Stimulated activated CD8-positive, alpha-beta memory T cell treated with anti-CD3 and anti-CD28 coated beads, Interleukin-4, amount 100 ng/mL, for 1 hour (primary cell): Measurements from ENCODE around the gene SPSB3.

Experiments
- DNase-seq, 2 donors: peaks; one replicate each; pipeline ENCODE4 v3.0.0-alpha.2; 2020; ENCODE audit warnings: low read depth in 2 of 2, low spot score in 1 of 2

The SPSB3 gene

DNA sequence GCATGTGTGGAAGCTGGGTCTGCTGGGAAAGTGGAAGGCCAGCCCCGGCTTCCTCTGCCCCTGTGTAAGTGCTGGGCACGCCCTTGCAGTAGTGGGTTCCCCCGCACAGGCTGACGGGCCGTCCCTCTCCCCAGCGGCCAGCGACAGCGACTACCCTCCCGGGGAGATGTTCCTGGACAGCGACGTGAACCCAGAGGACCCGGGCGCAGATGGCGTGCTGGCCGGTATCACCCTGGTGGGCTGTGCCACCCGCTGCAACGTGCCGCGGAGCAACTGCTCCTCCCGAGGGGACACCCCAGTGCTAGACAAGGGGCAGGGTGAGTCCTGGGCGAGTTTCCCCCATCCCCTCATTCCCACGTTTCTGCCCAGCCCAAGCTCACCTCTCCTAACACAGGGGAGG, 16.5 kb downstream of the SPSB3 start:
- no peak for DNase-seq

GRCh38 chr16:1764971-1765370, 17.4 kb downstream of the SPSB3 start:
- DNase-seq: no peak

- DNase-seq: no peak
Measured at GRCh38 chr16:1763521-1764511, 18.6 kb downstream of the SPSB3 start.

- DNase-seq: no peak
Measured at GRCh38 chr16:1762879-1763520, 19.4 kb downstream of the SPSB3 start.

GRCh38 chr16:1762196-1762878, 20.0 kb downstream of the SPSB3 start:
- no peak for DNase-seq

DNA sequence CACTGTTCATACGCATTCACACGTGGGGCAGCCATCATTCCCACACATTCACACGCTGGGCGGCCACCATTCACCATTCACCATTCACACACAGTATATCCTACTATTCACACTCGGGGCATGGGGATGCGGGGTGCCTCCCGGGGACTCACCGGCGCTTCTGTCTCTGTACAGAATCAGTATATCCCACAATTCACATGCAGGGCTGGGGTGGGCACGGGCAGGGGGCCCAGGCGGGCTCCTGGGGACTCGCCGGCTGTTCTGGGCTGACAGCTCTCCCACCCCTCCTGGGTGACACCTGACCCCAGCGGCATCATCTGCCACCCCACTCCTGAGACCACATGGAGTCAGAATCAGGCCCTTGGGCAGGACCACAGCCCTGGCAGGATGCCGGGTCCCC, 20.6 kb downstream of the SPSB3 start:
- DNase-seq: no peak

GRCh38 chr16:1760911-1761310, 21.5 kb downstream of the SPSB3 start:
- DNase-seq: no peak

- no peak for DNase-seq
Measured at GRCh38 chr16:1759511-1759910, 22.9 kb downstream of the SPSB3 start.

DNA sequence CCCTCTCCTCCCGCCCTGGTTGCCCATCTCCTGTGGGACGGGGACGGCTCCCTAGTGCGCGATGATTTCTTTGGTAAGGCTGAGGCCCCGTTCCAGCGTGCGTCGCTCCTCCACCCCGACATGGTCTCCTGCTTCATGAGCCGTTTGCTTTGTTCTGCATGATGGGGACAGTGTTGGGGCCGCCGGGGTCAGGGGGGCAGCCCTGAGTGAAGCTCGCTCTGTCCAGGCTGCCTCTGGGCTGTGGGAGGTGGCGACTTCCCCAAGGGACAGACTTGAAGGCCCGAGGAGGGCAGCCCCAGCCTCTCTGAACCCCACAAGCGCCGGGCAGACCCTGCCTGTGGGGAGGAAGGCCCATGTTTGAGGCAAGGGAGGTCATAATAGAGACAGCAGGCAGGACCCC, 23.4 kb downstream of the SPSB3 start:
- no peak for DNase-seq

DNA sequence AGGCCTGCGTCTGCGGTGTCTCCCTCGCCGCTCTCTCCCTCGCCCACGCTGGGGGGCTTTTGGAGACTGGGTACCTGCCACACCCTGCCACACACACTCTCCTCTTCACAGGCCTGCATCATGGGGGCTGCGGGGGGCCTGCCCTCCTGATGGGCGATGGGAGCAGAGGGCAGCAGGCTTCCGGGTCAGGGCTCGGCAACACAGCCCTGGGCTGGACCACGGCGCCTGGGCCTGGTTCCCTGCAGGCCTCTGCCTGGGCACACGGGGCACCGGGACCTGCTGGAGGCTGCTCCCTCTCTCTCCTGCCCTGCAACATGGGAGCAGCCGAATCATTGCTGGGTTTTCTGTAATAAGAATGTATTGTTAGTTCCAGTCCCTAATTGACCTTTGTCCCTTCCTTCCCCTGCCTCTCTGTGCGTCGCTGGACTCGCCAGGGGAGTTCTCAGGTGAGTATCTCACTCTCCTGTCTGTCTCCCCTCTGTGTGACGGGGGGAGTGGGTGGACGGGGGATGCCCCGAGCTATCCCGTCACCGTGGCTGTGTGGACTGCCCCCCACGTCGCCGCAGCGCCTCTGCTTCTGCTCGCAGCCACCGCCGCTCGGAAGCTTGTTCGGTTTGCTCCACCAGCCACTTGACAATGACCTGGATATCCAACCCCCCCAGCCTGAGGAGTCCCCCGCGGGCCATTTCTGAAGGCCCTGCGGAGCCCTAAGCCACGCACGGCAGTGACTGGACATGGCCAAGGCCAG, 24.5 kb downstream of the SPSB3 start:
- DNase-seq: no peak

- DNase-seq: no peak
Measured at GRCh38 chr16:1754204-1754603, 28.2 kb downstream of the SPSB3 start.

DNA sequence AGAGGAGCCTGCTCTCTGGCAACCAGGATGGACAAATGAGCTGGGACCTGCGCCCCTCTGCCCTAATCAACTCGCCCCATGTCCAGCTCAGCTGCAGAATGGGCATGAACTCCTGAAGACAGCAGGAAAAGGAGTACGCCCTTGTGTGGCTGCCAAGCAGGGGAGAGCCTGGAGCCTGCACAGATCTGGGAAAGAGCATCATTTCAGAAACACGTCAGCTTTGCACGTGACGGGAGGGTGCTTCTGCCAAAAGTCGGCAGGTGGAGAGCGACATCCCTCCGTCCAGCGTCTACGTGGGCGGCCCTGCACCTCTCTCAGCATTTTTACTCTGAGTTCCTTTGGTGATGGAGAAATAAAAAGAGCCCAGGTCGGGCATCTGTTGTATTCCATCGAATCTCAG, 29.5 kb downstream of the SPSB3 start:
- DNase-seq: no peak

DNA sequence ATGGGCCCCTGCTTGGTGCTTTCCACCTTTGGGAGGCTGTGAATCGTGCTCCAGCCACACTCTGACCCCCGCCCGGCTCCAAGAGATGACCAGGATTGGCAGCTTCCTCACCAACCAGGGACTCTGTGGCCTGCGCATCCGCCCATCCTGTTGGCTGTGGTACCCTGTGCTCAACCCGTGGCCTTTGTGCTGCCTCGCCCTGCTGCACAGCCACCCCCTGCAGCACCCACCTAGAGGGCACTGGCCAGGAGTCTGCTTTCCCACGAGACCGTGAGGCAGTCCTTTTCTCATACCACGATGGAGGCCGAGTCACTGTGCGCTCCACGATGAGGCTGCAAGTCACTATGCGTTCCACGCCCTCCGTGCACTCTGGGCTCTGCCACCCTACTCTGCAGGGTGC, 30.4 kb downstream of the SPSB3 start:
- DNase-seq: no peak

DNA sequence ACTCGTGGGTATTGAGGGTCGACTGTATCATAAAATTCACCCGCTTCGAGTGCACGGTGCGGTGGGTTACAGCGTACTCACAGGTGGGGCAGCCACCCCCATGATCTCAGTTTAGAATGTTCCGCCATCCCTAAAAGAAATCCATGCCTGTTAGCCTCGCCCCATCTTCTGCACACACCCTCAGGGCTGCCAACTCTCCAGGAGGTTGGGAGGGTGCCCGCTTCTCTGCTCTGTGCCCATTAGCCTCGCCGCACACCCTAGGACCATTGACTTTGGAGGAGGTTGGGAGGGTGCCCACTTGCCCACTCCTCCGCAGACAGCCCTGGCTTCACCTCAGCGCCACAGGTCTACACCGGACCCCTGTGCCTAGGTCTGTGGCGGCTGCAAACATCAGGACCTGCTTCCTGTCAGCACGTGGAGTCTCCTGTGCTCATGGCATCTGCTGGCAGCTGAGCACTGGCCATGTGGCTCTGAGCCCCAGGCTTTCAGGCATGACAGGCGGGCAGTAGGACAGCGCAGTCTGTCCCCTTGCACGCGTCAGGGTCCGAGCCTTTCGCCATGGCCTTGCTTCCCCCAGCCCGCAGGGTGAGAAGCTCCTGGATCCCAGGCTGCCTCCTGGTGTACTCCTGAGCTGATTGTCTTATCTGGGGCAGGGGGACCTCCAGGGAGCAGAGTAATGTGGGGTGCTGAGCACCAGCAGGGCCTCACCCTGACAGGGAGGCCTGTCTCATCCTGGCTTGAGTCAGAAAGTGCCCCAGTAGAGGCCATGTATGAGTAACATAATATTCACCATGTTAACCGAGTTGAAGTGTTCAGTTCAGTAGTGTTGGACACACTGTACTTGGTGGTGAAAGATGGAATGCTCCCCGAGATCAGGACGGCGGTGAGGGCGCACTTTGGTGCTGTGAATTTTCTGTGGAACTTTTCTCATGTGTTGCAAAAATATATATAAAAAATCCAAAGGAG, 32.9 kb downstream of the SPSB3 start:
- DNase-seq: no peak

DNA sequence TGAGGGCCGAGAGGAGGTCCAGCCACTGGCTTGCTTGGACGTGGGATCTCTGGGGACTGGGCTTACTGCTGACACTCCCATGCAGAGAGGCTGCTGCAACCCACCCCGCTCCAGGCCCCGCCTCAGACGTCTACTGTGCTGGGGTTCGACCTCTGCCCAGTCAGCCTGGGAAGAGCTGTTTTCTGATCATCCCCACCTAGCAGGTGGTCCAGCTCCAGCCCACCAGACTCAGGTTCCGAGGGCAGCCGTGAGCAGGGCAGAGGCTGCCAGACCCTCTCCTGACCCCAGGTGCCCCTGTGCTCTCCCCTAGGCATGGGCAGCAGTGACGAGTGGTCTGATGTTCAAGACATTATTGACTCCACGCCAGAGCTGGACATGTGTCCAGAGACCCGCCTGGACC, 34.4 kb downstream of the SPSB3 start:
- no peak for DNase-seq

GRCh38 chr16:1746693-1747195, 35.6 kb downstream of the SPSB3 start:
- no peak for DNase-seq

- no peak for DNase-seq
Measured at GRCh38 chr16:1745900-1746692, 36.3 kb downstream of the SPSB3 start.

GRCh38 chr16:1745181-1745899, 37.0 kb downstream of the SPSB3 start:
- no peak for DNase-seq
